Stomach (tissue), 4 donors: ENCODE measurements around the gene CEBPE.

Experiments used
- EP300 ChIP-seq: sonication (generic); formaldehyde crosslinking; IDR thresholded peaks from one replicate; pipeline ENCODE4 v1.6.1; 2017; ENCODE audit warnings: antibody characterized with exemption
- POLR2A ChIP-seq, 4 donors: fragments of 450-650 bp; IDR thresholded peaks; one replicate each; pipeline ENCODE4 v1.6.1; 2016; ENCODE audit warnings: antibody characterized with exemption in 4 of 4, control low read depth in 2 of 4, mild to moderate bottlenecking in 1 of 4, moderate library complexity in 1 of 4
- POLR2AphosphoS5 ChIP-seq, 3 donors: sonication (generic); formaldehyde crosslinking; IDR thresholded peaks; one replicate each; pipeline ENCODE4 v1.6.1; 2016; ENCODE audit warnings: antibody characterized with exemption in 3 of 3
- TF ChIP-seq, protein P1 (sequence below), 7 experiments: fragments of 450-650 bp in 4 of 7; fragments of 200-600 bp in 3 of 7; sonication (generic) in 3 of 7; IDR thresholded peaks; one replicate each; pipeline ENCODE4 v1.5.1; 2016 to 2019; ENCODE audit warnings: antibody characterized with exemption in 7 of 7, control low read depth in 2 of 7, mild to moderate bottlenecking in 1 of 7

DNA sequence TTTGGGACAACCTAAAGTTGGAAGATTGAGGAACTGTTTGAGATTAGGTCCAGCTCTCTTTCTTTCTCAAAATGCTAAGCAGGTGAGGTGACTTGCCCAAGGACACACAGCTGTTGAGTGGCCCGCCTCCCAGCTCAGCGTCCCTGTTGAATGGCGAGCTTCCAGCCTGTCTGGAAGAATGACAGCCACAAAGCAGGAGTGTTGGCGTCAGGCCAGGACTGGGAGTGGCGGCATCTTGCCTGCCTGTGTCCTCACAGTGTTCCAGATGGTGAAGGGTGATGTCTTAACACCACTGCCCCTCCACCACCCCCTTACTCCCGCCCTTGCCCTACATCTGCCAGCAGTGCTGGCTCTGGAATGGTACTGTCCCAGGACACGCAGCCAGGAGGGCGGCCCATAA lies 4.4 kb upstream of the CEBPE start:
- TF ChIP-seq POLR2A (IDR thresholded peaks at IDR 0.05) (no peak), POLR2AphosphoS5 (IDR thresholded peaks at IDR 0.05) (peak in 1 of 3 donors; percentile 47), EP300 (no peak)
- TF ChIP-seq, protein P1, sequence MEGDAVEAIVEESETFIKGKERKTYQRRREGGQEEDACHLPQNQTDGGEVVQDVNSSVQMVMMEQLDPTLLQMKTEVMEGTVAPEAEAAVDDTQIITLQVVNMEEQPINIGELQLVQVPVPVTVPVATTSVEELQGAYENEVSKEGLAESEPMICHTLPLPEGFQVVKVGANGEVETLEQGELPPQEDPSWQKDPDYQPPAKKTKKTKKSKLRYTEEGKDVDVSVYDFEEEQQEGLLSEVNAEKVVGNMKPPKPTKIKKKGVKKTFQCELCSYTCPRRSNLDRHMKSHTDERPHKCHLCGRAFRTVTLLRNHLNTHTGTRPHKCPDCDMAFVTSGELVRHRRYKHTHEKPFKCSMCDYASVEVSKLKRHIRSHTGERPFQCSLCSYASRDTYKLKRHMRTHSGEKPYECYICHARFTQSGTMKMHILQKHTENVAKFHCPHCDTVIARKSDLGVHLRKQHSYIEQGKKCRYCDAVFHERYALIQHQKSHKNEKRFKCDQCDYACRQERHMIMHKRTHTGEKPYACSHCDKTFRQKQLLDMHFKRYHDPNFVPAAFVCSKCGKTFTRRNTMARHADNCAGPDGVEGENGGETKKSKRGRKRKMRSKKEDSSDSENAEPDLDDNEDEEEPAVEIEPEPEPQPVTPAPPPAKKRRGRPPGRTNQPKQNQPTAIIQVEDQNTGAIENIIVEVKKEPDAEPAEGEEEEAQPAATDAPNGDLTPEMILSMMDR (IDR thresholded peaks at IDR 0.05) = no peak
